K562 (cell line): Measurements from ENCODE around the gene RAB1B. TPM values are rescaled to one million over a fixed set of nuclear protein-coding genes. Genes with fewer than 3 reads are reported as not detected.
A peak's percentile ranks its signal among the peaks of the same experiment; 100 is the strongest.

Experiments used
- ARID1B ChIP-seq: fragments of 450-650 bp; IDR thresholded peaks from 2 replicates; pipeline ENCODE4 v1.6.1; 2016; ENCODE audit warnings: antibody characterized with exemption, mild to moderate bottlenecking, inconsistent platforms
- DMBX1 ChIP-seq: fragments of 250-450 bp; sonication (Bioruptor Pico); IDR thresholded peaks from 2 replicates; pipeline ENCODE4 v1.8.0; 2022; ENCODE audit warnings: inconsistent platforms, mild to moderate bottlenecking, moderate library complexity, borderline replicate concordance
- ELF1 ChIP-seq: fragments of 200-800 bp; sonication (Bioruptor generic); IDR thresholded peaks from 2 replicates; pipeline ENCODE4 v1.6.1; 2016; ENCODE audit warnings: missing genetic modification characterization, missing compliant biosample characterization
- HNRNPLL ChIP-seq: fragments of 200-400 bp; formaldehyde crosslinking; IDR thresholded peaks from 2 replicates; pipeline ENCODE4 v1.6.1; 2017; ENCODE audit warnings: low read length, low read depth, mild to moderate bottlenecking; ENCODE audit not compliant: poor library complexity, severe bottlenecking
- KLF16 ChIP-seq: IDR thresholded peaks from 2 replicates; pipeline ENCODE4 v1.6.1; 2016; ENCODE audit warnings: antibody characterized with exemption
- POLR2A ChIP-seq: fragments of 450-650 bp; conservative IDR thresholded peaks from 2 replicates; pipeline ENCODE4 v1.6.1; 2016
- POLR2AphosphoS2 ChIP-seq: IDR thresholded peaks from 2 replicates; pipeline ENCODE4 v1.6.1; 2012; ENCODE audit warnings: low read length, improper control_type of control experiment
- RBM22 ChIP-seq: fragments of 200-400 bp; formaldehyde crosslinking; IDR thresholded peaks from 2 replicates; pipeline ENCODE4 v1.6.1; 2018; ENCODE audit warnings: low read length, low read depth; ENCODE audit not compliant: poor library complexity, severe bottlenecking
- RBM25 ChIP-seq: fragments of 200-400 bp; formaldehyde crosslinking; IDR thresholded peaks from 2 replicates; pipeline ENCODE4 v1.6.1; 2018; ENCODE audit warnings: low read length, low read depth, moderate library complexity; ENCODE audit not compliant: severe bottlenecking
- RBM34 ChIP-seq: fragments of 200-400 bp; formaldehyde crosslinking; IDR thresholded peaks from 2 replicates; pipeline ENCODE4 v1.6.1; 2018; ENCODE audit warnings: low read length, borderline replicate concordance; ENCODE audit not compliant: insufficient read depth
- SAP30 ChIP-seq: fragments of 200-600 bp; sonication (generic); IDR thresholded peaks from 2 replicates; pipeline ENCODE4 v1.6.1; 2012; ENCODE audit warnings: borderline replicate concordance, low read depth, mild to moderate bottlenecking, moderate library complexity, low read length, control low read depth, inconsistent platforms; ENCODE audit not compliant: insufficient read depth, poor library complexity, severe bottlenecking
- TARDBP ChIP-seq: fragments of 450-650 bp; IDR thresholded peaks from 2 replicates; pipeline ENCODE4 v1.6.1; 2016
- ZFX ChIP-seq: sonication (generic); formaldehyde crosslinking; IDR thresholded peaks from 2 replicates; pipeline ENCODE4 v1.8.0; 2022; ENCODE audit warnings: mild to moderate bottlenecking, missing genetic modification reagents, moderate library complexity
- ZKSCAN1 ChIP-seq: fragments of 150-350 bp; IDR thresholded peaks from 2 replicates; pipeline ENCODE4 v1.6.1; 2016; ENCODE audit warnings: low read depth, low read length
- ZNF347 ChIP-seq: fragments of 450-650 bp; formaldehyde crosslinking; IDR thresholded peaks from 2 replicates; pipeline ENCODE4 v1.4.0; 2020; ENCODE audit warnings: low read depth, mild to moderate bottlenecking, moderate library complexity
- polyA plus RNA-seq, 8 experiments: library from polyadenylated mRNA; depleted of rRNA in 4 of 8; stranded (reverse) in 5 of 8; unstranded in 3 of 8; fragments of >200 nt; fragmentation: Nextera tagmentation in 2 of 8; fragmentation: Illumina TruSeq in 1 of 8; extraction: Ambion mirVana in 2 of 8; extraction: Trizol in 1 of 8; gene quantifications; 2 replicates each; pipeline versions ENCODE4 v1.2.1 to v1.2.3, GENCODE V29; 2011 to 2014; ENCODE audit warnings: inconsistent platforms in 1 of 8, missing spikeins in 1 of 8
- total RNA-seq, 7 experiments: library from RNA; depleted of rRNA in 6 of 7; stranded (reverse); fragments of >200 nt in 6 of 7; fragmentation: Illumina TruSeq in 2 of 7; extraction: Trizol in 2 of 7; gene quantifications; 2 replicates each; pipeline versions ENCODE4 v1.2.1 to v1.2.3, GENCODE V29; 2011 to 2021; ENCODE audit warnings: low replicate concordance in 1 of 7
- TF ChIP-seq, protein P1 (sequence below): fragments of 200-600 bp; sonication (generic); IDR thresholded peaks from one replicate; pipeline ENCODE4 v1.6.1; 2012; ENCODE audit warnings: mild to moderate bottlenecking, low read depth, low read length, inconsistent platforms
- TF ChIP-seq, protein P2 (sequence below): fragments of 250-450 bp; sonication (Bioruptor Pico); IDR thresholded peaks from 2 replicates; pipeline ENCODE4 v1.8.0; 2021; ENCODE audit warnings: moderate library complexity, mild to moderate bottlenecking, inconsistent platforms

Gene RAB1B
- total and polyA plus RNA-seq, 9 of the 15 experiments (the other 6 are each of a cell fraction or from before 2014, with no cell fraction given), result 5.6 to 146 (median 98.6) TPM

DNA sequence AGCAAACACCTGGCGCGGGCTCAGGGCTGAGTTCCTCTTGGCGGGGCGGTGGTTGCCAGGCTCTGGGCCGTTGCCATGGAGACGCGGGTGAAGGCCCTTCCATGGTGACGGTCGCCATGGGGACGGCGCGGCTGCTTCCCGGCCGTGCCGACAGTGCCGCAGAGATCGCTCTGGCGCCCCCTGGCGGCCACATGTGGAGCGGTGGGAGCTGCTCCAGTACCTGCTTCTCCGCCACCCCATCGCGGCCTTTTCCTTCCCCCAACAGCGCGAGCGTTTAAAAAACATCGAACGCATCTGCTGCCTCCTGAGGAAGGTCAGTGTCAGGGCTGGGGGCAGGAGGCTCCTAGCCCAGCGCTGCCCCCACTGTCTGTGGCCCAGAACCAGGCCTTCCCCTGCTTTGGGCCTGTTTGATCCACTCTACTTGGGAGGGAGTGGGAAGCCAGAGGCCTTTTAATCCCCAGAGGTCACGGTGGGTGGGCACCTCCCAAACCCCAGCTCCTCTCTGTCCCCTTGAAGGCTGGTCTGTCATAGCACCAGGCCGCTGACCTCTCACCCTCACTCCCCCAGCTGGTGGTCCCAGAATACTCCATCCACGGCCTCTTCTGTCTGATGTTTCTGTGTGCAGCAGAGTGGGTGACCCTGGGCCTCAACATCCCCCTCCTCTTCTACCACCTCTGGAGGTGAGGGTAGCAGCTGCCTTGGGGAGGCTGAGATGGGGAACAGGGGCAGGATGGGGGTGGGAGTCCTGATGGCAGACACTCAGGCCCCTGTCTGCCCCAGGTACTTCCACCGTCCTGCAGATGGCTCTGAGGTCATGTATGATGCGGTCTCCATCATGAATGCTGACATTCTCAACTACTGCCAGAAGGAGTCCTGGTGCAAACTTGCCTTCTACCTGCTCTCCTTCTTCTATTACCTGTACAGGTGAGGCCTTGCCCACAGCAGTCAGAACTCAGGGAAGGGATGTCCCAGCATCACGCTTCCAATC lies 14.3 kb downstream of the RAB1B start (continued):
- peak; percentile 100 for TF ChIP-seq RBM22
- no peak for TF ChIP-seq RBM34
- TF ChIP-seq ZKSCAN1, result no peak
- TF ChIP-seq SAP30, result no peak
- no peak for TF ChIP-seq DMBX1 (CRISPR knock-in tag)
- peak; percentile 54 for TF ChIP-seq ZFX (CRISPR knock-in tag)
- 0 out of 2 replicates have a peak, but pooled peaks have one; percentile 42 for TF ChIP-seq TARDBP
- TF ChIP-seq KLF16, result no peak
- TF ChIP-seq ARID1B, result no peak
- TF ChIP-seq ZNF347, result no peak
- TF ChIP-seq POLR2AphosphoS2, result peak; percentile 86
- peak; percentile 31; the same call in 1 of the 2 replicates for TF ChIP-seq POLR2A
- peak; percentile 68 for TF ChIP-seq RBM25
- TF ChIP-seq, protein P1, sequence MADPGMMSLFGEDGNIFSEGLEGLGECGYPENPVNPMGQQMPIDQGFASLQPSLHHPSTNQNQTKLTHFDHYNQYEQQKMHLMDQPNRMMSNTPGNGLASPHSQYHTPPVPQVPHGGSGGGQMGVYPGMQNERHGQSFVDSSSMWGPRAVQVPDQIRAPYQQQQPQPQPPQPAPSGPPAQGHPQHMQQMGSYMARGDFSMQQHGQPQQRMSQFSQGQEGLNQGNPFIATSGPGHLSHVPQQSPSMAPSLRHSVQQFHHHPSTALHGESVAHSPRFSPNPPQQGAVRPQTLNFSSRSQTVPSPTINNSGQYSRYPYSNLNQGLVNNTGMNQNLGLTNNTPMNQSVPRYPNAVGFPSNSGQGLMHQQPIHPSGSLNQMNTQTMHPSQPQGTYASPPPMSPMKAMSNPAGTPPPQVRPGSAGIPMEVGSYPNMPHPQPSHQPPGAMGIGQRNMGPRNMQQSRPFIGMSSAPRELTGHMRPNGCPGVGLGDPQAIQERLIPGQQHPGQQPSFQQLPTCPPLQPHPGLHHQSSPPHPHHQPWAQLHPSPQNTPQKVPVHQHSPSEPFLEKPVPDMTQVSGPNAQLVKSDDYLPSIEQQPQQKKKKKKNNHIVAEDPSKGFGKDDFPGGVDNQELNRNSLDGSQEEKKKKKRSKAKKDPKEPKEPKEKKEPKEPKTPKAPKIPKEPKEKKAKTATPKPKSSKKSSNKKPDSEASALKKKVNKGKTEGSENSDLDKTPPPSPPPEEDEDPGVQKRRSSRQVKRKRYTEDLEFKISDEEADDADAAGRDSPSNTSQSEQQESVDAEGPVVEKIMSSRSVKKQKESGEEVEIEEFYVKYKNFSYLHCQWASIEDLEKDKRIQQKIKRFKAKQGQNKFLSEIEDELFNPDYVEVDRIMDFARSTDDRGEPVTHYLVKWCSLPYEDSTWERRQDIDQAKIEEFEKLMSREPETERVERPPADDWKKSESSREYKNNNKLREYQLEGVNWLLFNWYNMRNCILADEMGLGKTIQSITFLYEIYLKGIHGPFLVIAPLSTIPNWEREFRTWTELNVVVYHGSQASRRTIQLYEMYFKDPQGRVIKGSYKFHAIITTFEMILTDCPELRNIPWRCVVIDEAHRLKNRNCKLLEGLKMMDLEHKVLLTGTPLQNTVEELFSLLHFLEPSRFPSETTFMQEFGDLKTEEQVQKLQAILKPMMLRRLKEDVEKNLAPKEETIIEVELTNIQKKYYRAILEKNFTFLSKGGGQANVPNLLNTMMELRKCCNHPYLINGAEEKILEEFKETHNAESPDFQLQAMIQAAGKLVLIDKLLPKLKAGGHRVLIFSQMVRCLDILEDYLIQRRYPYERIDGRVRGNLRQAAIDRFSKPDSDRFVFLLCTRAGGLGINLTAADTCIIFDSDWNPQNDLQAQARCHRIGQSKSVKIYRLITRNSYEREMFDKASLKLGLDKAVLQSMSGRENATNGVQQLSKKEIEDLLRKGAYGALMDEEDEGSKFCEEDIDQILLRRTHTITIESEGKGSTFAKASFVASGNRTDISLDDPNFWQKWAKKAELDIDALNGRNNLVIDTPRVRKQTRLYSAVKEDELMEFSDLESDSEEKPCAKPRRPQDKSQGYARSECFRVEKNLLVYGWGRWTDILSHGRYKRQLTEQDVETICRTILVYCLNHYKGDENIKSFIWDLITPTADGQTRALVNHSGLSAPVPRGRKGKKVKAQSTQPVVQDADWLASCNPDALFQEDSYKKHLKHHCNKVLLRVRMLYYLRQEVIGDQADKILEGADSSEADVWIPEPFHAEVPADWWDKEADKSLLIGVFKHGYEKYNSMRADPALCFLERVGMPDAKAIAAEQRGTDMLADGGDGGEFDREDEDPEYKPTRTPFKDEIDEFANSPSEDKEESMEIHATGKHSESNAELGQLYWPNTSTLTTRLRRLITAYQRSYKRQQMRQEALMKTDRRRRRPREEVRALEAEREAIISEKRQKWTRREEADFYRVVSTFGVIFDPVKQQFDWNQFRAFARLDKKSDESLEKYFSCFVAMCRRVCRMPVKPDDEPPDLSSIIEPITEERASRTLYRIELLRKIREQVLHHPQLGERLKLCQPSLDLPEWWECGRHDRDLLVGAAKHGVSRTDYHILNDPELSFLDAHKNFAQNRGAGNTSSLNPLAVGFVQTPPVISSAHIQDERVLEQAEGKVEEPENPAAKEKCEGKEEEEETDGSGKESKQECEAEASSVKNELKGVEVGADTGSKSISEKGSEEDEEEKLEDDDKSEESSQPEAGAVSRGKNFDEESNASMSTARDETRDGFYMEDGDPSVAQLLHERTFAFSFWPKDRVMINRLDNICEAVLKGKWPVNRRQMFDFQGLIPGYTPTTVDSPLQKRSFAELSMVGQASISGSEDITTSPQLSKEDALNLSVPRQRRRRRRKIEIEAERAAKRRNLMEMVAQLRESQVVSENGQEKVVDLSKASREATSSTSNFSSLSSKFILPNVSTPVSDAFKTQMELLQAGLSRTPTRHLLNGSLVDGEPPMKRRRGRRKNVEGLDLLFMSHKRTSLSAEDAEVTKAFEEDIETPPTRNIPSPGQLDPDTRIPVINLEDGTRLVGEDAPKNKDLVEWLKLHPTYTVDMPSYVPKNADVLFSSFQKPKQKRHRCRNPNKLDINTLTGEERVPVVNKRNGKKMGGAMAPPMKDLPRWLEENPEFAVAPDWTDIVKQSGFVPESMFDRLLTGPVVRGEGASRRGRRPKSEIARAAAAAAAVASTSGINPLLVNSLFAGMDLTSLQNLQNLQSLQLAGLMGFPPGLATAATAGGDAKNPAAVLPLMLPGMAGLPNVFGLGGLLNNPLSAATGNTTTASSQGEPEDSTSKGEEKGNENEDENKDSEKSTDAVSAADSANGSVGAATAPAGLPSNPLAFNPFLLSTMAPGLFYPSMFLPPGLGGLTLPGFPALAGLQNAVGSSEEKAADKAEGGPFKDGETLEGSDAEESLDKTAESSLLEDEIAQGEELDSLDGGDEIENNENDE, result peak; percentile 48
- no peak for TF ChIP-seq HNRNPLL
- TF ChIP-seq, protein P2, sequence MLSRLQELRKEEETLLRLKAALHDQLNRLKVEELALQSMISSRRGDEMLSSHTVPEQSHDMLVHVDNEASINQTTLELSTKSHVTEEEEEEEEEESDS (CRISPR knock-in tag), result no peak
- no peak for TF ChIP-seq ELF1 (tag)
